ENCODE data around the gene FGD2. TPM values are rescaled to one million over a fixed set of nuclear protein-coding genes. Genes with fewer than 3 reads are reported as not detected.

FGD2 gene
- total and polyA plus RNA-seq, 9 of the 15 experiments (the other 6 are each of a cell fraction or from before 2014, with no cell fraction given), result 0.09 TPM; not detected in 8

DNA sequence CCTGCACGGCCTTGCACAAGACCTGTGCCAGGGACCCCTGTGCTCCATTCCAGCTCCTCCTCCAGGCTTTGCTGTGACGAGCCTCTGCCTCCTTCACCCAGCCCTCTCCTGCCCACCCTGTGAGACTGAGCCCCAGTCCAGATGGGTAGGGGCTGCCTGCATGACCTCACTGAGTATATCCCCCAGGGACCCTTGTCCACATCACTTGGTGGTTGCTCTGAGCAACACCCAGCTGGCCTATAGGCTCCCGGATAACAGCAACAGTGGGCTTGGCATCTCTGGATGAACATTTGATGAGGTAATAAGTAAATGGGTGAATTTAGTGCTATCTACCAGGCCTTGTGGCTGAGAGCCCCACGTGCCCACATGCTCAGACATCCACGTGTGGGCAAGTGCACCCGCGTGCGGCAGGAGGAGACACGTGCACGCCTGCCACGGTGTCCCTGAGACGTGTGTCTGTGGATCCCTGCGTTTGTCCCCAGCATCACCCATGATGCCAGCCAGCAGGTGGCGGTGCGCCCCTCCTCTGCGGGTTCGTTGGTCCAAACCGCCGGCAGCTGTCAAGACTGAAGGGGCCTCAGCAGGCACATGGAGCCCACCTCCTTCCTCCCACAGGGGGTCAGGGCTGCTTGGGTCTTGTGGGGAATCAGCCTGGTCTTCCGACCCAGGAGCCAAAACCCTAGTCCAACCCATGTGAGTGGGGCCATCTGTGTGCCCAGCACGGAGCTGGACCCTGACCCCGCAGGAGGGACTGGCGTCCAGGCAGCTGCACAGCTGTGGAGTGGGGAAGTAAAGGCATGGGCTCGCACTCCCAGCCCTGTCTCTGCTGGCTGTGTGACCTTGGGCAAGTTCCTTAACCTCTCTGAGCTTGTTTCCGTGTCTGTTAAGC, 45.9 kb downstream of the FGD2 start (continued):
- TF ChIP-seq, protein P1, sequence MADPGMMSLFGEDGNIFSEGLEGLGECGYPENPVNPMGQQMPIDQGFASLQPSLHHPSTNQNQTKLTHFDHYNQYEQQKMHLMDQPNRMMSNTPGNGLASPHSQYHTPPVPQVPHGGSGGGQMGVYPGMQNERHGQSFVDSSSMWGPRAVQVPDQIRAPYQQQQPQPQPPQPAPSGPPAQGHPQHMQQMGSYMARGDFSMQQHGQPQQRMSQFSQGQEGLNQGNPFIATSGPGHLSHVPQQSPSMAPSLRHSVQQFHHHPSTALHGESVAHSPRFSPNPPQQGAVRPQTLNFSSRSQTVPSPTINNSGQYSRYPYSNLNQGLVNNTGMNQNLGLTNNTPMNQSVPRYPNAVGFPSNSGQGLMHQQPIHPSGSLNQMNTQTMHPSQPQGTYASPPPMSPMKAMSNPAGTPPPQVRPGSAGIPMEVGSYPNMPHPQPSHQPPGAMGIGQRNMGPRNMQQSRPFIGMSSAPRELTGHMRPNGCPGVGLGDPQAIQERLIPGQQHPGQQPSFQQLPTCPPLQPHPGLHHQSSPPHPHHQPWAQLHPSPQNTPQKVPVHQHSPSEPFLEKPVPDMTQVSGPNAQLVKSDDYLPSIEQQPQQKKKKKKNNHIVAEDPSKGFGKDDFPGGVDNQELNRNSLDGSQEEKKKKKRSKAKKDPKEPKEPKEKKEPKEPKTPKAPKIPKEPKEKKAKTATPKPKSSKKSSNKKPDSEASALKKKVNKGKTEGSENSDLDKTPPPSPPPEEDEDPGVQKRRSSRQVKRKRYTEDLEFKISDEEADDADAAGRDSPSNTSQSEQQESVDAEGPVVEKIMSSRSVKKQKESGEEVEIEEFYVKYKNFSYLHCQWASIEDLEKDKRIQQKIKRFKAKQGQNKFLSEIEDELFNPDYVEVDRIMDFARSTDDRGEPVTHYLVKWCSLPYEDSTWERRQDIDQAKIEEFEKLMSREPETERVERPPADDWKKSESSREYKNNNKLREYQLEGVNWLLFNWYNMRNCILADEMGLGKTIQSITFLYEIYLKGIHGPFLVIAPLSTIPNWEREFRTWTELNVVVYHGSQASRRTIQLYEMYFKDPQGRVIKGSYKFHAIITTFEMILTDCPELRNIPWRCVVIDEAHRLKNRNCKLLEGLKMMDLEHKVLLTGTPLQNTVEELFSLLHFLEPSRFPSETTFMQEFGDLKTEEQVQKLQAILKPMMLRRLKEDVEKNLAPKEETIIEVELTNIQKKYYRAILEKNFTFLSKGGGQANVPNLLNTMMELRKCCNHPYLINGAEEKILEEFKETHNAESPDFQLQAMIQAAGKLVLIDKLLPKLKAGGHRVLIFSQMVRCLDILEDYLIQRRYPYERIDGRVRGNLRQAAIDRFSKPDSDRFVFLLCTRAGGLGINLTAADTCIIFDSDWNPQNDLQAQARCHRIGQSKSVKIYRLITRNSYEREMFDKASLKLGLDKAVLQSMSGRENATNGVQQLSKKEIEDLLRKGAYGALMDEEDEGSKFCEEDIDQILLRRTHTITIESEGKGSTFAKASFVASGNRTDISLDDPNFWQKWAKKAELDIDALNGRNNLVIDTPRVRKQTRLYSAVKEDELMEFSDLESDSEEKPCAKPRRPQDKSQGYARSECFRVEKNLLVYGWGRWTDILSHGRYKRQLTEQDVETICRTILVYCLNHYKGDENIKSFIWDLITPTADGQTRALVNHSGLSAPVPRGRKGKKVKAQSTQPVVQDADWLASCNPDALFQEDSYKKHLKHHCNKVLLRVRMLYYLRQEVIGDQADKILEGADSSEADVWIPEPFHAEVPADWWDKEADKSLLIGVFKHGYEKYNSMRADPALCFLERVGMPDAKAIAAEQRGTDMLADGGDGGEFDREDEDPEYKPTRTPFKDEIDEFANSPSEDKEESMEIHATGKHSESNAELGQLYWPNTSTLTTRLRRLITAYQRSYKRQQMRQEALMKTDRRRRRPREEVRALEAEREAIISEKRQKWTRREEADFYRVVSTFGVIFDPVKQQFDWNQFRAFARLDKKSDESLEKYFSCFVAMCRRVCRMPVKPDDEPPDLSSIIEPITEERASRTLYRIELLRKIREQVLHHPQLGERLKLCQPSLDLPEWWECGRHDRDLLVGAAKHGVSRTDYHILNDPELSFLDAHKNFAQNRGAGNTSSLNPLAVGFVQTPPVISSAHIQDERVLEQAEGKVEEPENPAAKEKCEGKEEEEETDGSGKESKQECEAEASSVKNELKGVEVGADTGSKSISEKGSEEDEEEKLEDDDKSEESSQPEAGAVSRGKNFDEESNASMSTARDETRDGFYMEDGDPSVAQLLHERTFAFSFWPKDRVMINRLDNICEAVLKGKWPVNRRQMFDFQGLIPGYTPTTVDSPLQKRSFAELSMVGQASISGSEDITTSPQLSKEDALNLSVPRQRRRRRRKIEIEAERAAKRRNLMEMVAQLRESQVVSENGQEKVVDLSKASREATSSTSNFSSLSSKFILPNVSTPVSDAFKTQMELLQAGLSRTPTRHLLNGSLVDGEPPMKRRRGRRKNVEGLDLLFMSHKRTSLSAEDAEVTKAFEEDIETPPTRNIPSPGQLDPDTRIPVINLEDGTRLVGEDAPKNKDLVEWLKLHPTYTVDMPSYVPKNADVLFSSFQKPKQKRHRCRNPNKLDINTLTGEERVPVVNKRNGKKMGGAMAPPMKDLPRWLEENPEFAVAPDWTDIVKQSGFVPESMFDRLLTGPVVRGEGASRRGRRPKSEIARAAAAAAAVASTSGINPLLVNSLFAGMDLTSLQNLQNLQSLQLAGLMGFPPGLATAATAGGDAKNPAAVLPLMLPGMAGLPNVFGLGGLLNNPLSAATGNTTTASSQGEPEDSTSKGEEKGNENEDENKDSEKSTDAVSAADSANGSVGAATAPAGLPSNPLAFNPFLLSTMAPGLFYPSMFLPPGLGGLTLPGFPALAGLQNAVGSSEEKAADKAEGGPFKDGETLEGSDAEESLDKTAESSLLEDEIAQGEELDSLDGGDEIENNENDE (IDR thresholded peaks at IDR 0.05; ENCODE audit: low read depth, low read length), result no peak
- TF ChIP-seq MITF (IDR thresholded peaks at IDR 0.05), result 0 out of 2 replicates have a peak, but pooled peaks have one; percentile 31
- no peak for TF ChIP-seq TSHZ1 (CRISPR knock-in tag; IDR thresholded peaks at IDR 0.05)
- no peak; the same call in 1 of the 2 replicates for TF ChIP-seq SREBF1 (IDR thresholded peaks at IDR 0.05; ENCODE audit: borderline replicate concordance, low read depth, low read length)
- TF ChIP-seq PHB (CRISPR knock-in tag; IDR thresholded peaks at IDR 0.05), result 0 out of 2 replicates have a peak, but pooled peaks have one; percentile 12
- no peak for TF ChIP-seq ZNF77 (CRISPR knock-in tag; IDR thresholded peaks at IDR 0.05)
- TF ChIP-seq ZNF282 (CRISPR knock-in tag; IDR thresholded peaks at IDR 0.05), result no peak
- no peak for TF ChIP-seq SRSF7 (optimal IDR thresholded peaks at IDR 0.05; ENCODE audit: low read depth, low read length)
- peak; percentile 24; the same call in 1 of the 2 replicates for TF ChIP-seq JUN (IDR thresholded peaks at IDR 0.05; ENCODE audit: borderline replicate concordance, low read depth, low read length)
- TF ChIP-seq JUN (CRISPR knock-in tag; IDR thresholded peaks at IDR 0.05; ENCODE audit: borderline replicate concordance), result no peak
